K562 (cell line): ENCODE results near the gene EIF1. TPM values are rescaled to one million over a fixed set of nuclear protein-coding genes. Genes with fewer than 3 reads are reported as not detected.
A peak's percentile ranks its signal among the peaks of the same experiment; 100 is the strongest.

Experiments used
- CBFA2T3 ChIP-seq: fragments of 450-650 bp; IDR thresholded peaks from 2 replicates; pipeline ENCODE4 v1.6.1; 2017
- CGGBP1 ChIP-seq: fragments of 250-450 bp; sonication (Bioruptor Pico); IDR thresholded peaks from 2 replicates; pipeline ENCODE4 v1.9.0; 2021; ENCODE audit warnings: mild to moderate bottlenecking
- CTCF ChIP-seq, 3 experiments: IDR thresholded peaks in 2 of 3; conservative IDR thresholded peaks in 1 of 3; 2 replicates each; pipeline ENCODE4 v1.5.1; 2011 to 2012; ENCODE audit warnings: low read length in 3 of 3, mild to moderate bottlenecking in 3 of 3, control low read depth in 2 of 3, improper control_type of control experiment in 1 of 3, inconsistent platforms in 1 of 3, low read depth in 1 of 3, mixed read lengths in 1 of 3, moderate library complexity in 1 of 3; ENCODE audit not compliant: insufficient read depth in 2 of 3
- HLTF ChIP-seq: fragments of 450-650 bp; IDR thresholded peaks from 2 replicates; pipeline ENCODE4 v1.6.1; 2016
- HNRNPL ChIP-seq: fragments of 200-400 bp; formaldehyde crosslinking; IDR thresholded peaks from 2 replicates; pipeline ENCODE4 v1.6.1; 2017; ENCODE audit warnings: low read depth, mild to moderate bottlenecking, low read length
- KLF16 ChIP-seq: IDR thresholded peaks from 2 replicates; pipeline ENCODE4 v1.6.1; 2016; ENCODE audit warnings: antibody characterized with exemption
- MED1 ChIP-seq: sonication (generic); formaldehyde crosslinking; IDR thresholded peaks from 2 replicates; pipeline ENCODE4 v1.8.1; 2023; ENCODE audit warnings: missing genetic modification reagents, borderline replicate concordance
- NCOR1 ChIP-seq: fragments of 450-650 bp; IDR thresholded peaks from 2 replicates; pipeline ENCODE4 v1.6.1; 2016; ENCODE audit warnings: mild to moderate bottlenecking, moderate library complexity
- NFE2 ChIP-seq: IDR thresholded peaks from 2 replicates; pipeline ENCODE4 v1.6.1; 2014; ENCODE audit warnings: antibody characterized with exemption, low read depth
- NFIX ChIP-seq: fragments of 250-450 bp; sonication (Bioruptor Pico); IDR thresholded peaks from 2 replicates; pipeline ENCODE4 v1.4.0; 2020; ENCODE audit warnings: low read depth, mild to moderate bottlenecking, moderate library complexity
- POLR2G ChIP-seq: fragments of 200-400 bp; formaldehyde crosslinking; IDR thresholded peaks from 2 replicates; pipeline ENCODE4 v1.6.1; 2017; ENCODE audit warnings: low read depth, mild to moderate bottlenecking, antibody characterized with exemption, low read length, moderate library complexity
- RBM14 ChIP-seq: fragments of 200-400 bp; formaldehyde crosslinking; IDR thresholded peaks from 2 replicates; pipeline ENCODE4 v1.6.1; 2018; ENCODE audit warnings: low read depth, mild to moderate bottlenecking, low read length, moderate library complexity, borderline replicate concordance; ENCODE audit not compliant: insufficient read depth
- RCOR1 ChIP-seq, 2 experiments: IDR thresholded peaks; 2 replicates each; pipeline ENCODE4 v1.6.1; 2012; ENCODE audit warnings: low read depth in 2 of 2, low read length in 2 of 2, borderline replicate concordance in 1 of 2, improper control_type of control experiment in 1 of 2
- U2AF2 ChIP-seq: fragments of 200-400 bp; formaldehyde crosslinking; optimal IDR thresholded peaks from 2 replicates; pipeline ENCODE3; 2017; ENCODE audit warnings: low read depth, mild to moderate bottlenecking, low read length
- VEZF1 ChIP-seq: fragments of 200-800 bp; sonication (Bioruptor generic); IDR thresholded peaks from 2 replicates; pipeline ENCODE4 v1.6.1; 2017; ENCODE audit warnings: missing genetic modification characterization, missing compliant biosample characterization
- YY1 ChIP-seq, 3 experiments: IDR thresholded peaks; 2 replicates each; pipeline ENCODE4 v1.6.1; 2011; ENCODE audit warnings: low read length in 2 of 3, mild to moderate bottlenecking in 2 of 3, moderate library complexity in 2 of 3, borderline replicate concordance in 1 of 3, control low read depth in 1 of 3, low read depth in 1 of 3; ENCODE audit not compliant: insufficient read depth in 3 of 3, insufficient replicate concordance in 2 of 3, control insufficient read depth in 1 of 3, insufficient read length in 1 of 3; ENCODE audit errors: extremely low read depth in 1 of 3
- ZBTB1 ChIP-seq: sonication (generic); formaldehyde crosslinking; IDR thresholded peaks from 2 replicates; pipeline ENCODE4 v1.8.1; 2023; ENCODE audit warnings: missing genetic modification reagents, low read depth, mild to moderate bottlenecking, borderline replicate concordance
- ZBTB43 ChIP-seq: sonication (generic); formaldehyde crosslinking; IDR thresholded peaks from 2 replicates; pipeline ENCODE4 v1.8.0; 2023; ENCODE audit warnings: mild to moderate bottlenecking, missing genetic modification reagents
- ZNF165 ChIP-seq: fragments of 250-450 bp; sonication (Bioruptor Pico); IDR thresholded peaks from 2 replicates; pipeline ENCODE4 v1.4.0; 2020; ENCODE audit warnings: borderline replicate concordance
- ZNF436 ChIP-seq: fragments of 250-450, 450-650 bp; sonication (Bioruptor Pico); formaldehyde crosslinking; IDR thresholded peaks from 2 replicates; pipeline ENCODE4 v1.7.0; 2020; ENCODE audit warnings: mild to moderate bottlenecking
- polyA plus RNA-seq, 8 experiments: library from polyadenylated mRNA; depleted of rRNA in 4 of 8; stranded (reverse) in 5 of 8; unstranded in 3 of 8; fragments of >200 nt; fragmentation: Nextera tagmentation in 2 of 8; fragmentation: Illumina TruSeq in 1 of 8; extraction: Ambion mirVana in 2 of 8; extraction: Trizol in 1 of 8; gene quantifications; 2 replicates each; pipeline versions ENCODE4 v1.2.1 to v1.2.3, GENCODE V29; 2011 to 2014; ENCODE audit warnings: inconsistent platforms in 1 of 8, missing spikeins in 1 of 8
- total RNA-seq, 7 experiments: library from RNA; depleted of rRNA in 6 of 7; stranded (reverse); fragments of >200 nt in 6 of 7; fragmentation: Illumina TruSeq in 2 of 7; extraction: Trizol in 2 of 7; gene quantifications; 2 replicates each; pipeline versions ENCODE4 v1.2.1 to v1.2.3, GENCODE V29; 2011 to 2021; ENCODE audit warnings: low replicate concordance in 1 of 7

EIF1 gene
- total and polyA plus RNA-seq, 9 of the 15 experiments (the other 6 are each of a cell fraction or from before 2014, with no cell fraction given), result 67.0 to 1,204 (median 320) TPM

- TF ChIP-seq ZNF165 (CRISPR knock-in tag) (peak; percentile 83; the same call in 1 of the 2 replicates), ZNF436 (peak; percentile 52; the same call in 1 of the 2 replicates), NFE2 (no peak), VEZF1 (peak; percentile 96), CGGBP1 (CRISPR knock-in tag) (peak; percentile 6), NFIX (CRISPR knock-in tag) (no peak), POLR2G (peak; percentile 100), U2AF2 (no peak), YY1 (IDR thresholded peaks at IDR 0.05; ENCODE audit: borderline replicate concordance in 1 of 3, control insufficient read depth in 1 of 3, extremely low read depth in 1 of 3, insufficient read depth in 3 of 3, insufficient read length in 1 of 3, insufficient replicate concordance in 2 of 3, low read depth in 1 of 3, low read length in 2 of 3) (peak; percentile 27 to 89 (median 78)), CBFA2T3 (no peak; the same call in 1 of the 2 replicates), CTCF (IDR thresholded peaks at IDR 0.05 in 2 of 3, conservative IDR thresholded peaks at IDR 0.05 in 1 of 3; ENCODE audit: insufficient read depth in 2 of 3, low read depth in 1 of 3, low read length in 3 of 3) (no peak), ZBTB43 (CRISPR knock-in tag) (no peak), MED1 (CRISPR knock-in tag) (peak; percentile 96), RCOR1 (IDR thresholded peaks at IDR 0.05; ENCODE audit: borderline replicate concordance in 1 of 2, low read depth in 2 of 2, low read length in 2 of 2) (peak in 1 of 2 experiments; percentile 33; a peak in 1 of 4 replicates), NCOR1 (peak; percentile 68), HNRNPL (peak; percentile 97; the same call in 1 of the 2 replicates), HLTF (0 out of 2 replicates have a peak, but pooled peaks have one; percentile 39), ZBTB1 (no peak), KLF16 (no peak), RBM14 (no peak; the same call in 1 of the 2 replicates)
Measured at GRCh38 chr17:41688641-41689496, at the start of gene EIF1 (continued).
